ENCODE data around the gene GMPR2. TPM values are rescaled to one million over a fixed set of nuclear protein-coding genes. Genes with fewer than 3 reads are reported as not detected.
A peak's percentile ranks its signal among the peaks of the same experiment; 100 is the strongest.

The GMPR2 gene
- total RNA-seq, 1 donor from 2014 or later, result 73.2 TPM

DNA sequence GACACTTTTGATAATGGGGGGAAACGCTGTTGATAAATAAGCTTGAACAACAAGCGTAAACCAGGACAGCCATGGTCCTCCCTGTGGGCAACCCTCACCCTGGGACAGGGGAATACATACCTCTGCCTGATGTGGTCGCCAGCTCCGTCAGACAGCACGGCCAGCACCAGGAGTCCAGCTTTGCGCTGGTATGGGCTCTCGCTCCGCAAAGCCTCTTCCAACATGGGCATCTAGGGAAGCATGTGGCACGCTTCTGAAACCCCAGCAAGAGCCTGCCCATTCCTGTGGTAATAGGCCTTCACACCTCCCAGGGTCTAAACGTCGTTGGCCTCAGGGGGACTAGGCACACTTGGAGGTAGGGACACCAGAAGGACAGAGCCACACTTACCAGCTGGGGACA lies 47.0 kb upstream of the GMPR2 start:
- Histone ChIP-seq H3K9me3 (no peaks in the 10 kb centered on the region), H3K4me3 (no peak overlapping the region), H3K4me1 (peaks cover 17% of the 10 kb centered on the region), H3K36me3 (peaks cover 59% of the 10 kb centered on the region), H3K27ac (no peak overlapping the region), H3K27me3 (no peaks in the 10 kb centered on the region)
- intact Hi-C loops (cut with DNase I), result no loop called here
- no peak for ATAC-seq
- TF ChIP-seq, protein P1, sequence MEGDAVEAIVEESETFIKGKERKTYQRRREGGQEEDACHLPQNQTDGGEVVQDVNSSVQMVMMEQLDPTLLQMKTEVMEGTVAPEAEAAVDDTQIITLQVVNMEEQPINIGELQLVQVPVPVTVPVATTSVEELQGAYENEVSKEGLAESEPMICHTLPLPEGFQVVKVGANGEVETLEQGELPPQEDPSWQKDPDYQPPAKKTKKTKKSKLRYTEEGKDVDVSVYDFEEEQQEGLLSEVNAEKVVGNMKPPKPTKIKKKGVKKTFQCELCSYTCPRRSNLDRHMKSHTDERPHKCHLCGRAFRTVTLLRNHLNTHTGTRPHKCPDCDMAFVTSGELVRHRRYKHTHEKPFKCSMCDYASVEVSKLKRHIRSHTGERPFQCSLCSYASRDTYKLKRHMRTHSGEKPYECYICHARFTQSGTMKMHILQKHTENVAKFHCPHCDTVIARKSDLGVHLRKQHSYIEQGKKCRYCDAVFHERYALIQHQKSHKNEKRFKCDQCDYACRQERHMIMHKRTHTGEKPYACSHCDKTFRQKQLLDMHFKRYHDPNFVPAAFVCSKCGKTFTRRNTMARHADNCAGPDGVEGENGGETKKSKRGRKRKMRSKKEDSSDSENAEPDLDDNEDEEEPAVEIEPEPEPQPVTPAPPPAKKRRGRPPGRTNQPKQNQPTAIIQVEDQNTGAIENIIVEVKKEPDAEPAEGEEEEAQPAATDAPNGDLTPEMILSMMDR (IDR thresholded peaks at IDR 0.05), result no peak
- DNase-seq, result no peak

DNA sequence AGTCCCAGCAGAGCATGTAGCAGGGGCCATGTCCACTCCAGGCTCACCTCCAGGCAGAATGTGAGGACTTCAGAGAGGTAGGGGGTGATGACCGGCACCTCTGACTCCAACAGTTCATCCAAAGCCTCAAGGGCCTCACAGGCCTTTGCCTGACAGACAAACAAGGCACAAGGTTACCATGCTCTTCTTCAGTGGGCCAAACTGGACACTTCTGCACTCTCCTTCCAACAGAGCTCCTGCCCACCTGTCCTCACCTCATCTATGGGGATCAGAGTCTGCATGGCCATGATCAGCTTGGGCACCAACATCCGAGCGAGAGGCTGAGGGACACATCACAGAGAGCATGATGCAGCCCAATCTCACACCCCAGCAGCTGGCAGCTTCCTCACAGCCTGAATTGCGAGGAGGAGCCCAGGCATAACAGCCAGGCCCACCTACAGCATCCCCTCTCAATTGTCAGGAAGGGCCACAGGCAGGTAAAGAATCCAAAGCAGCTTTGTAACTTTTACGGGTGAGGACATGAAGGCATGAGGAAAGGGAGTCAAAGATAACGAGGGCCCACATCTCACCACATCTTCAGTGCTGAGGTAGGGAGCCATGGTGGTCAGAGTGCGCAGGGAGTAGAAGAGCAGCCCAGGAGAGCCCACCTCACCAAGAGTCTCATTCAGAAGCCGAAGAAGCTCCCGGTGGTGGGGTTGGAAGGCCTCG lies 45.7 kb upstream of the GMPR2 start:
- intact Hi-C loops (cut with DNase I), result no loop called here
- DNase-seq (peak; percentile 33), ATAC-seq (no peak)
- Histone ChIP-seq H3K27ac (no peak overlapping the region), H3K4me1 (peaks cover 17% of the 10 kb centered on the region), H3K36me3 (peaks cover 57% of the 10 kb centered on the region), H3K27me3 (no peaks in the 10 kb centered on the region), H3K4me3 (no peak overlapping the region), H3K9me3 (no peaks in the 10 kb centered on the region)
- TF ChIP-seq, protein P1 (IDR thresholded peaks at IDR 0.05), result no peak

DNA sequence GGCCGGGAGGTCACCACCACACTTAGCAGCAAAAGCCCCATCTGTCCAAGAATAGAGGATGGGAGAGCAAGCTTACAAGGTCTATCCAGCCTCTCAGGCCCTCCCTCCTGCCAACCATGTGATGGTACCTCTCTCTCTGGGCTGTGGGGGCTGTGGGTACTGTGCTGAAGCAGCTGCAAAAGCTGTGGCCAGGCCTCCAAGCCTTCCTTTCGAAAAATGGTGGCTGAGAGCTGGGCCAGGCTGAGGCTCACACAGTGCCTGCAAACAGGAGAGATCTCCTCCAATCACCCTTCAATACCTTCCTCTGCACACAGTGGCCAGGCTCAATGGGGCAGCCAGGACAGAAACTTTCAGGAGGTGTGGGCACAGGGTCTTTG lies 45.2 kb upstream of the GMPR2 start:
- TF ChIP-seq, protein P1 (IDR thresholded peaks at IDR 0.05), result no peak
- Histone ChIP-seq H3K27me3 (no peaks in the 10 kb centered on the region), H3K27ac (no peak overlapping the region), H3K4me3 (peak overlapping the region; percentile 81), H3K36me3 (peaks cover 57% of the 10 kb centered on the region), H3K4me1 (peaks cover 17% of the 10 kb centered on the region), H3K9me3 (no peaks in the 10 kb centered on the region)
- peak; percentile 40 for DNase-seq
- intact Hi-C loops (cut with DNase I), result no loop called here
- no peak for ATAC-seq

DNA sequence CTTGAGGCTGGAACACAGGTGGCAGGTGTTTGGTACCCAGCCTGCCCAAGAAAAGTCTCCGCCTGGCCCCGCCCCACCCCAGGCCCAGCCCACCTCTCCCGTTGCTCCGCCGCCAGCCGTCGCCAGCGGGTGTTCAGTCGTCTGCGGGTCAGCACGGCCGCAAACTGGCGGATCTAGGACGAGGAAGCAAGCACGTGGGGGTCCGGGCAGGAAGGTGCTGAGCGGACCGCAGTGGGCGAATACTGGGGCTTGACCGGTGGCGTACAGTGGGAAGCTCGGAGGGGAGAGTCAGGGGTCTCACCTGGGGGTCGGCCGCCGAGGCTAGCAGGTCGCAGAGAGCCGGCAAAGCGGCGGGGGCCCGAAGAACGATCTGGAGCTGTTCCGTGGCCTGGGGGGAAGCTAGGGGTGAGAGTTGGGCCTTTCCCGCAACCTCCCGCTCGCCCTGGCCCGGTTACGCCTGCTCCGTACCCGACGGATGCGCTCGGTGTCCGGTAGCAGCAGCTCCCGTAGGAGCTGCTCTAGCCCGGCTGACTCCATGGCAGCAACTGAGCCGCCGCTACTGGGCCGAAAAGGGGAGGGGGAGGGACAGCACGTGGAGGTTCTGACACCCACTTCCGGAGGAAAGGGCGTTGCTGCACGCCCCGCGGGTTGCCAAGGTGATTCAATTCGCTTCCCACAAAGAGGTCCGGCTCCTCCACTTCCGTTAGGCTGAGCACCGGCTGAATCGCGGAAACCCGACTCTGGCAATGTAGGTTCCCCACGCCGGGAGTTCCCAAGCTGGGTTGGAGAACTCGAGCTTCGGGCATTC lies 44.3 kb upstream of the GMPR2 start, which contains the start of gene IPO4:
Gene IPO4, minus strand, starts transcription at position 566 of the 808 bp plus-strand sequence. Its CDS starts 29 bp downstream, at position 537.
- TF ChIP-seq, protein P1 (IDR thresholded peaks at IDR 0.05), result no peak
- H3K9me3 ChIP-seq, result no peaks in the 10 kb centered on the region
- H3K4me1 ChIP-seq, result peaks cover 17% of the 10 kb centered on the region
- no peaks in the 10 kb centered on the region for H3K27me3 ChIP-seq
- DNase-seq (peak; percentile 96), ATAC-seq (peak; percentile 96)
- H3K27ac ChIP-seq, result peak within 1 kb of the TSS; percentile 81
- H3K4me3 ChIP-seq, result peak within 1 kb of the TSS; percentile 81
- intact Hi-C loops (cut with DNase I), result no loop called here
- H3K36me3 ChIP-seq, result peaks cover 54% of the 10 kb centered on the region

DNA sequence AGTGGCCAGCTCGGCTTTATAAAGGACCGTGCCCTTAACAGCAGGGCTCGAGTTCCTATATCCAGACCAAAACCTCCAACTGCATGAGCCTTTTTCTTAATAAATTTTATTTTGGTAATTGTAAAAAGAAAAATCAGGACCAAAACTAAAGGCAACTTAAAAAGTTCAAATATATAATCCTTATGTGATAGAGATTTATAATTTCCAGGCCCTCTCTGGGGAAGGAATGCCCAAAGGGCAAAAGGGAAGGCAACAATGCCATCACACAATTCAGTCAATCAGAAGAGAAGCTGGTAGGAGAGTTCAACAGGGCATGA lies 43.7 kb upstream of the GMPR2 start:
- no peak for DNase-seq
- Histone ChIP-seq H3K27me3 (no peaks in the 10 kb centered on the region), H3K4me1 (peaks cover 19% of the 10 kb centered on the region), H3K4me3 (peak overlapping the region; percentile 81), H3K36me3 (peaks cover 48% of the 10 kb centered on the region), H3K27ac (peak overlapping the region; percentile 62), H3K9me3 (no peaks in the 10 kb centered on the region)
- TF ChIP-seq, protein P1 (IDR thresholded peaks at IDR 0.05), result no peak
- intact Hi-C loops (cut with DNase I), result no loop called here
- no peak for ATAC-seq

Data from upper lobe of right lung (tissue), 1 donor.